Epithelial cell of proximal tubule (primary cell): ENCODE measurements around the gene USP35. TPM values are rescaled to one million over a fixed set of nuclear protein-coding genes. Genes with fewer than 3 reads are reported as not detected.

Experiments
- DNase-seq: peaks from one replicate; pipeline ENCODE4 v3.0.0-alpha.2; 2011; ENCODE audit warnings: low read depth
- H3K4me3 ChIP-seq: 2 replicates; pipeline ENCODE4 v1.5.1; 2011; ENCODE audit warnings: low read depth, mild to moderate bottlenecking, low read length
- CTCF ChIP-seq: conservative IDR thresholded peaks from 2 replicates; pipeline ENCODE4 v1.5.1; 2012; ENCODE audit warnings: low read depth, mild to moderate bottlenecking, low read length
- total RNA-seq: library from RNA; depleted of rRNA; stranded (reverse); fragments of >200 nt; gene quantifications from 2 replicates; pipeline ENCODE4 v1.2.3, GENCODE V29; 2015

USP35 gene
- total RNA-seq, 1 donor from 2014 or later = 6.1 TPM

GRCh38 chr11:78237293-78238046 lies 48.8 kb downstream of the USP35 start:
- no peak for DNase-seq
- TF ChIP-seq CTCF = no peak
- no peak overlapping the region for H3K4me3 ChIP-seq

GRCh38 chr11:78239781-78240180 lies 51.1 kb downstream of the USP35 start:
- H3K4me3 ChIP-seq = no peak overlapping the region
- no peak for TF ChIP-seq CTCF
- no peak for DNase-seq

- no peak overlapping the region for H3K4me3 ChIP-seq
- no peak for DNase-seq
- no peak for TF ChIP-seq CTCF
Observed at GRCh38 chr11:78241475-78241874, 52.8 kb downstream of the USP35 start.

GRCh38 chr11:78244080-78244479 lies 55.4 kb downstream of the USP35 start:
- H3K4me3 ChIP-seq = no peak overlapping the region
- DNase-seq = no peak
- no peak for TF ChIP-seq CTCF

- H3K4me3 ChIP-seq = no peak overlapping the region
- TF ChIP-seq CTCF = no peak
- no peak for DNase-seq
Observed at GRCh38 chr11:78244546-78245255, 56.0 kb downstream of the USP35 start.

GRCh38 chr11:78248191-78248590 lies 59.5 kb downstream of the USP35 start:
- TF ChIP-seq CTCF = no peak
- H3K4me3 ChIP-seq = no peak overlapping the region
- DNase-seq = no peak
